K562 (cell line): ENCODE measurements around the gene IRAG1. TPM values are rescaled to one million over a fixed set of nuclear protein-coding genes. Genes with fewer than 3 reads are reported as not detected.

Source experiments
- FOXA1 ChIP-seq: fragments of 450-650 bp; IDR thresholded peaks from 2 replicates; pipeline ENCODE4 v1.6.1; 2016; ENCODE audit warnings: mild to moderate bottlenecking, borderline replicate concordance
- FOXK1 ChIP-seq: sonication (generic); formaldehyde crosslinking; IDR thresholded peaks from 2 replicates; pipeline ENCODE4 v1.8.0; 2022; ENCODE audit warnings: missing genetic modification reagents, mild to moderate bottlenecking, borderline replicate concordance
- GATAD2B ChIP-seq: fragments of 450-650 bp; IDR thresholded peaks from 2 replicates; pipeline ENCODE4 v1.6.1; 2017; ENCODE audit warnings: mild to moderate bottlenecking, borderline replicate concordance
- GTF2A2 ChIP-seq: IDR thresholded peaks from 2 replicates; pipeline ENCODE4 v1.6.1; 2016; ENCODE audit warnings: mild to moderate bottlenecking, missing genetic modification characterization, missing compliant biosample characterization
- RBM39 ChIP-seq: fragments of 200-400 bp; formaldehyde crosslinking; optimal IDR thresholded peaks from 2 replicates; pipeline ENCODE3; 2018; ENCODE audit warnings: low read depth, low read length
- RHOXF2B ChIP-seq: fragments of 250-450 bp; sonication (Bioruptor Pico); conservative IDR thresholded peaks from 2 replicates; pipeline ENCODE4 v1.5.1; 2021
- SMAD2 ChIP-seq: fragments of 150-350 bp; IDR thresholded peaks from 2 replicates; pipeline ENCODE4 v1.6.1; 2014; ENCODE audit warnings: low read depth, mild to moderate bottlenecking, low read length
- TARDBP ChIP-seq: fragments of 450-650 bp; IDR thresholded peaks from 2 replicates; pipeline ENCODE4 v1.6.1; 2016
- TBL1XR1 ChIP-seq, 2 experiments: IDR thresholded peaks; 2 replicates each; pipeline ENCODE4 v1.6.1; 2012; ENCODE audit warnings: improper control_type of control experiment in 2 of 2, low read length in 2 of 2, mild to moderate bottlenecking in 1 of 2
- TSC22D4 ChIP-seq: fragments of 450-650 bp; IDR thresholded peaks from 2 replicates; pipeline ENCODE4 v1.6.1; 2016; ENCODE audit warnings: missing genetic modification characterization, missing biosample characterization, control low read depth
- ZBTB17 ChIP-seq: fragments of 450-650 bp; formaldehyde crosslinking; IDR thresholded peaks from 2 replicates; pipeline ENCODE4 v1.4.0; 2020; ENCODE audit warnings: mild to moderate bottlenecking
- ZNF224 ChIP-seq: sonication (generic); formaldehyde crosslinking; IDR thresholded peaks from 2 replicates; pipeline ENCODE4 v1.8.0; 2022; ENCODE audit warnings: mild to moderate bottlenecking, missing genetic modification reagents
- polyA plus RNA-seq, 8 experiments: library from polyadenylated mRNA; depleted of rRNA in 4 of 8; stranded (reverse) in 5 of 8; unstranded in 3 of 8; fragments of >200 nt; fragmentation: Nextera tagmentation in 2 of 8; fragmentation: Illumina TruSeq in 1 of 8; extraction: Ambion mirVana in 2 of 8; extraction: Trizol in 1 of 8; gene quantifications; 2 replicates each; pipeline versions ENCODE4 v1.2.1 to v1.2.3, GENCODE V29; 2011 to 2014; ENCODE audit warnings: inconsistent platforms in 1 of 8, missing spikeins in 1 of 8
- total RNA-seq, 7 experiments: library from RNA; depleted of rRNA in 6 of 7; stranded (reverse); fragments of >200 nt in 6 of 7; fragmentation: Illumina TruSeq in 2 of 7; extraction: Trizol in 2 of 7; gene quantifications; 2 replicates each; pipeline versions ENCODE4 v1.2.1 to v1.2.3, GENCODE V29; 2011 to 2021; ENCODE audit warnings: low replicate concordance in 1 of 7
- TF ChIP-seq, protein P1 (sequence below), 3 experiments: fragments of 200-800 bp in 1 of 3; fragments of 250-450 bp in 1 of 3; fragments of 450-650 bp in 1 of 3; sonication (Bioruptor Pico) in 1 of 3; sonication (Bioruptor generic) in 1 of 3; formaldehyde crosslinking in 1 of 3; IDR thresholded peaks; 2 replicates each; pipeline versions ENCODE4 v1.6.1 to v1.8.0; 2016 to 2022; ENCODE audit warnings: mild to moderate bottlenecking in 2 of 3, missing genetic modification characterization in 2 of 3, missing compliant biosample characterization in 1 of 3, moderate library complexity in 1 of 3
- TF ChIP-seq, protein P2 (sequence below): IDR thresholded peaks from 2 replicates; pipeline ENCODE4 v1.6.1; 2014; ENCODE audit warnings: antibody characterized with exemption
- TF ChIP-seq, protein P3 (sequence below): conservative IDR thresholded peaks from 2 replicates; pipeline ENCODE4 v1.6.1; 2011; ENCODE audit warnings: low read depth, mild to moderate bottlenecking, low read length; ENCODE audit not compliant: control insufficient read depth
- TF ChIP-seq, protein P4 (sequence below): fragments of 450-650 bp; IDR thresholded peaks from 2 replicates; pipeline ENCODE4 v1.6.1; 2017; ENCODE audit warnings: antibody characterized with exemption, mild to moderate bottlenecking

Gene IRAG1
- total and polyA plus RNA-seq, 9 of the 15 experiments (the other 6 are each of a cell fraction or from before 2014, with no cell fraction given): 0.01 to 0.22 (median 0.09) TPM; not detected in 1

DNA sequence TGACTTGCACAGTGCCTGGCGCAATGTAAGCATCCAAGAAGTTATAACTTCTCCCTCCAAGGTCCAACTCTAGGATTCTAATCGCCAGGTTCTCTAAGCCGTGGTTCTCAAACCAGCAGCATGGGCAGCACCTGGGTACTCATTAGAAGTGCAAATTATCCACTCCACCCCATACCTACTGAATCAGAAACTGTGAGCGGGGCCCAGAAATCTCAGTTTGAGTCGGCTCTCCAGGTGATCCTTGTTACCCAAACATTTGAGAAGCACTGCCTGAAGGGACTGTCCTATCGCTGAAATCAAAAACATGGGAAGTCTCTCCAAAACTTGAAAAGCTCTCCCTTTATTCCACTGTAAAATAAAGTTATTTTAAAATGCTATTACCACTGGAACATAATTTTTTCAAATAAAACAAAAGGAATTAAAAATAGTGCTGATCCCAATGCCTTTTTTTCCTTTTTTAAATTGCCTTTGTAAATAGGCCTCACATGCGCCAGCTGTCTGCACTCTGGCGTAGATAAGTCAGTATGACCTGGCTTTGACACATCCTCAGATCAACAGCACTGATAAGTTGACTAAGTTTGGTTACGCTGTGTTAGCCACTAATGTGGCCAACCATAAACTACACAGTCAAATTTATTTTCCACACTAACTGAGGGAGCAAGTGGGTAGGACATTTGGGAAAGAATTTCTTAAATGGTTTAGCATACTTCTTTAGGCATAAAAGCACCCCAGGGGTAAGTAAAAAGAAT is 49.1 kb upstream of the IRAG1 start (continued):
- TF ChIP-seq FOXK1 (CRISPR knock-in tag) (no peak), ZBTB17 (CRISPR knock-in tag) (no peak), RBM39 (no peak), TSC22D4 (no peak), GTF2A2 (tag) (no peak), GATAD2B (0 out of 2 replicates have a peak, but pooled peaks have one; percentile 68), TBL1XR1 (IDR thresholded peaks at IDR 0.05; ENCODE audit: low read length in 2 of 2) (peak in 1 of 2 experiments; percentile 76; a peak in 2 of 4 replicates), RHOXF2B (CRISPR knock-in tag) (no peak), ZNF224 (no peak), FOXA1 (no peak), SMAD2 (no peak), TARDBP (no peak; the same call in 1 of the 2 replicates)
- TF ChIP-seq, protein P1, sequence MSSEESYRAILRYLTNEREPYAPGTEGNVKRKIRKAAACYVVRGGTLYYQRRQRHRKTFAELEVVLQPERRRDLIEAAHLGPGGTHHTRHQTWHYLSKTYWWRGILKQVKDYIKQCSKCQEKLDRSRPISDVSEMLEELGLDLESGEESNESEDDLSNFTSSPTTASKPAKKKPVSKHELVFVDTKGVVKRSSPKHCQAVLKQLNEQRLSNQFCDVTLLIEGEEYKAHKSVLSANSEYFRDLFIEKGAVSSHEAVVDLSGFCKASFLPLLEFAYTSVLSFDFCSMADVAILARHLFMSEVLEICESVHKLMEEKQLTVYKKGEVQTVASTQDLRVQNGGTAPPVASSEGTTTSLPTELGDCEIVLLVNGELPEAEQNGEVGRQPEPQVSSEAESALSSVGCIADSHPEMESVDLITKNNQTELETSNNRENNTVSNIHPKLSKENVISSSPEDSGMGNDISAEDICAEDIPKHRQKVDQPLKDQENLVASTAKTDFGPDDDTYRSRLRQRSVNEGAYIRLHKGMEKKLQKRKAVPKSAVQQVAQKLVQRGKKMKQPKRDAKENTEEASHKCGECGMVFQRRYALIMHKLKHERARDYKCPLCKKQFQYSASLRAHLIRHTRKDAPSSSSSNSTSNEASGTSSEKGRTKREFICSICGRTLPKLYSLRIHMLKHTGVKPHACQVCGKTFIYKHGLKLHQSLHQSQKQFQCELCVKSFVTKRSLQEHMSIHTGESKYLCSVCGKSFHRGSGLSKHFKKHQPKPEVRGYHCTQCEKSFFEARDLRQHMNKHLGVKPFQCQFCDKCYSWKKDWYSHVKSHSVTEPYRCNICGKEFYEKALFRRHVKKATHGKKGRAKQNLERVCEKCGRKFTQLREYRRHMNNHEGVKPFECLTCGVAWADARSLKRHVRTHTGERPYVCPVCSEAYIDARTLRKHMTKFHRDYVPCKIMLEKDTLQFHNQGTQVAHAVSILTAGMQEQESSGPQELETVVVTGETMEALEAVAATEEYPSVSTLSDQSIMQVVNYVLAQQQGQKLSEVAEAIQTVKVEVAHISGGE (CRISPR knock-in tag; IDR thresholded peaks at IDR 0.05): no peak
- TF ChIP-seq, protein P2, sequence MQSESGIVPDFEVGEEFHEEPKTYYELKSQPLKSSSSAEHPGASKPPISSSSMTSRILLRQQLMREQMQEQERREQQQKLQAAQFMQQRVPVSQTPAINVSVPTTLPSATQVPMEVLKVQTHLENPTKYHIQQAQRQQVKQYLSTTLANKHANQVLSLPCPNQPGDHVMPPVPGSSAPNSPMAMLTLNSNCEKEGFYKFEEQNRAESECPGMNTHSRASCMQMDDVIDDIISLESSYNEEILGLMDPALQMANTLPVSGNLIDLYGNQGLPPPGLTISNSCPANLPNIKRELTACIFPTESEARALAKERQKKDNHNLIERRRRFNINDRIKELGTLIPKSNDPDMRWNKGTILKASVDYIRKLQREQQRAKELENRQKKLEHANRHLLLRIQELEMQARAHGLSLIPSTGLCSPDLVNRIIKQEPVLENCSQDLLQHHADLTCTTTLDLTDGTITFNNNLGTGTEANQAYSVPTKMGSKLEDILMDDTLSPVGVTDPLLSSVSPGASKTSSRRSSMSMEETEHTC: peak; percentile 57; the same call in 1 of the 2 replicates
- TF ChIP-seq, protein P3, sequence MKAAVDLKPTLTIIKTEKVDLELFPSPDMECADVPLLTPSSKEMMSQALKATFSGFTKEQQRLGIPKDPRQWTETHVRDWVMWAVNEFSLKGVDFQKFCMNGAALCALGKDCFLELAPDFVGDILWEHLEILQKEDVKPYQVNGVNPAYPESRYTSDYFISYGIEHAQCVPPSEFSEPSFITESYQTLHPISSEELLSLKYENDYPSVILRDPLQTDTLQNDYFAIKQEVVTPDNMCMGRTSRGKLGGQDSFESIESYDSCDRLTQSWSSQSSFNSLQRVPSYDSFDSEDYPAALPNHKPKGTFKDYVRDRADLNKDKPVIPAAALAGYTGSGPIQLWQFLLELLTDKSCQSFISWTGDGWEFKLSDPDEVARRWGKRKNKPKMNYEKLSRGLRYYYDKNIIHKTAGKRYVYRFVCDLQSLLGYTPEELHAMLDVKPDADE: no peak
- TF ChIP-seq, protein P4, sequence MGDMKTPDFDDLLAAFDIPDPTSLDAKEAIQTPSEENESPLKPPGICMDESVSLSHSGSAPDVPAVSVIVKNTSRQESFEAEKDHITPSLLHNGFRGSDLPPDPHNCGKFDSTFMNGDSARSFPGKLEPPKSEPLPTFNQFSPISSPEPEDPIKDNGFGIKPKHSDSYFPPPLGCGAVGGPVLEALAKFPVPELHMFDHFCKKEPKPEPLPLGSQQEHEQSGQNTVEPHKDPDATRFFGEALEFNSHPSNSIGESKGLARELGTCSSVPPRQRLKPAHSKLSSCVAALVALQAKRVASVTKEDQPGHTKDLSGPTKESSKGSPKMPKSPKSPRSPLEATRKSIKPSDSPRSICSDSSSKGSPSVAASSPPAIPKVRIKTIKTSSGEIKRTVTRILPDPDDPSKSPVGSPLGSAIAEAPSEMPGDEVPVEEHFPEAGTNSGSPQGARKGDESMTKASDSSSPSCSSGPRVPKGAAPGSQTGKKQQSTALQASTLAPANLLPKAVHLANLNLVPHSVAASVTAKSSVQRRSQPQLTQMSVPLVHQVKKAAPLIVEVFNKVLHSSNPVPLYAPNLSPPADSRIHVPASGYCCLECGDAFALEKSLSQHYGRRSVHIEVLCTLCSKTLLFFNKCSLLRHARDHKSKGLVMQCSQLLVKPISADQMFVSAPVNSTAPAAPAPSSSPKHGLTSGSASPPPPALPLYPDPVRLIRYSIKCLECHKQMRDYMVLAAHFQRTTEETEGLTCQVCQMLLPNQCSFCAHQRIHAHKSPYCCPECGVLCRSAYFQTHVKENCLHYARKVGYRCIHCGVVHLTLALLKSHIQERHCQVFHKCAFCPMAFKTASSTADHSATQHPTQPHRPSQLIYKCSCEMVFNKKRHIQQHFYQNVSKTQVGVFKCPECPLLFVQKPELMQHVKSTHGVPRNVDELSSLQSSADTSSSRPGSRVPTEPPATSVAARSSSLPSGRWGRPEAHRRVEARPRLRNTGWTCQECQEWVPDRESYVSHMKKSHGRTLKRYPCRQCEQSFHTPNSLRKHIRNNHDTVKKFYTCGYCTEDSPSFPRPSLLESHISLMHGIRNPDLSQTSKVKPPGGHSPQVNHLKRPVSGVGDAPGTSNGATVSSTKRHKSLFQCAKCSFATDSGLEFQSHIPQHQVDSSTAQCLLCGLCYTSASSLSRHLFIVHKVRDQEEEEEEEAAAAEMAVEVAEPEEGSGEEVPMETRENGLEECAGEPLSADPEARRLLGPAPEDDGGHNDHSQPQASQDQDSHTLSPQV: peak; percentile 76
